Adrenal gland (tissue), 12 donors: ENCODE data around the gene BUB1B. TPM values are rescaled to one million over a fixed set of nuclear protein-coding genes. Genes with fewer than 3 reads are reported as not detected.
"Not testable (repeated sequence)": the region's sequence is repeated elsewhere in the genome, so short reads cannot be mapped to it uniquely, and the experiment has no call there.

Source experiments
- DNase-seq, 7 donors: peaks; one replicate each; pipeline ENCODE4 v3.0.0-alpha.2; 2019 to 2020
- H3K27ac ChIP-seq, 5 donors: fragments of 200-600 bp; sonication (generic) in 4 of 5; 1 replicate in 3 of 5; 2 replicates in 2 of 5; pipeline versions ENCODE4 v1.5.1 to v1.8.0; 2016 to 2020; ENCODE audit warnings: mild to moderate bottlenecking in 1 of 5
- H3K27me3 ChIP-seq: fragments of 200-600 bp; 2 replicates; pipeline ENCODE4 v1.8.0; 2021
- H3K36me3 ChIP-seq, 2 donors: fragments of 200-600 bp; replicated peaks in 1 of 2; 1 replicate in 1 of 2; 2 replicates in 1 of 2; pipeline versions ENCODE4 v1.5.1 to v1.8.0; 2018 to 2022
- H3K4me1 ChIP-seq, 2 donors: fragments of 200-600 bp; replicated peaks in 1 of 2; 1 replicate in 1 of 2; 2 replicates in 1 of 2; pipeline versions ENCODE4 v1.5.1 to v1.8.0; 2018 to 2021
- H3K4me3 ChIP-seq, 4 donors: fragments of 200-600 bp; sonication (generic) in 3 of 4; one replicate each; pipeline ENCODE4 v1.5.1; 2016 to 2018
- H3K9me3 ChIP-seq, 3 donors: fragments of 200-600 bp; sonication (generic) in 1 of 3; replicated peaks in 1 of 3; 1 replicate in 2 of 3; 2 replicates in 1 of 3; pipeline versions ENCODE4 v1.5.1 to v1.8.0; 2016 to 2021
- CTCF ChIP-seq, 6 experiments: fragments of 450-650 bp in 4 of 6; fragments of 200-600 bp in 2 of 6; sonication (generic) in 1 of 6; IDR thresholded peaks; 1 replicate in 5 of 6; 2 replicates in 1 of 6; pipeline versions ENCODE4 v1.5.1 to v1.8.0; 2016 to 2021; ENCODE audit warnings: antibody characterized with exemption in 6 of 6, mild to moderate bottlenecking in 2 of 6, moderate library complexity in 1 of 6
- POLR2A ChIP-seq, 2 donors: fragments of 450-650 bp; IDR thresholded peaks; one replicate each; pipeline ENCODE4 v1.6.1; 2017; ENCODE audit warnings: antibody characterized with exemption in 2 of 2, mild to moderate bottlenecking in 2 of 2, moderate library complexity in 1 of 2
- WGBS, 4 donors: extraction: QIAGEN DNeasy Blood & Tissue Kit in 2 of 4; methylation state at CpG; one replicate each; pipeline versions ENCODE4 v1.1.5 to v1.1.7; 2013 to 2017; 5-methylcytosine and 5-hydroxymethylcytosine counted together
- intact Hi-C, 2 donors: fragments of 100-400 bp; cut with DNase I; formaldehyde crosslinking; loops; one replicate each; pipeline versions ENCODE4 v1.14.1 to v1.15.0; 2022 to 2023
- polyA plus RNA-seq, 3 donors: library from polyadenylated mRNA; stranded (reverse); fragments of 200-250 nt in 2 of 3; fragments of 350-450 nt in 1 of 3; fragmentation: Illumina TruSeq in 1 of 3; extraction: RNeasy Lipid Tissue Mini Kit (QIAGEN cat#74804) in 1 of 3; gene quantifications; one replicate each; pipeline ENCODE4 v1.2.3, GENCODE V29; 2013 to 2014
- total RNA-seq, 9 donors: library from RNA; depleted of rRNA in 4 of 9; stranded (reverse); fragments of >200 nt in 4 of 9; fragments of 120-200 nt in 1 of 9; fragmentation: NEBNext Ultra II Directional in 1 of 9; extraction: Animal tissue kit (Norgen Biotek cat#: 25700) in 1 of 9; gene quantifications; one replicate each; pipeline versions ENCODE4 v1.1.0 to v1.2.4, GENCODE V29; 2013 to 2023
- donor health status: healthy with polysubstance abuse.
- donor health status: Bipolar disorder and iron deficiency.
- donor health status: DM: yes; HTN: yes; CAD: no.
- donor health status: DM: no; HTN: no; CAD: no.
- donor health status: DM: no; HTN: no; CAD: no.
- donor health status: DM: yes; HTN: yes; CAD: no.

BUB1B gene
- total and polyA plus RNA-seq, 12 donors = 0.81 to 13.7 (median 2.6) TPM

DNA sequence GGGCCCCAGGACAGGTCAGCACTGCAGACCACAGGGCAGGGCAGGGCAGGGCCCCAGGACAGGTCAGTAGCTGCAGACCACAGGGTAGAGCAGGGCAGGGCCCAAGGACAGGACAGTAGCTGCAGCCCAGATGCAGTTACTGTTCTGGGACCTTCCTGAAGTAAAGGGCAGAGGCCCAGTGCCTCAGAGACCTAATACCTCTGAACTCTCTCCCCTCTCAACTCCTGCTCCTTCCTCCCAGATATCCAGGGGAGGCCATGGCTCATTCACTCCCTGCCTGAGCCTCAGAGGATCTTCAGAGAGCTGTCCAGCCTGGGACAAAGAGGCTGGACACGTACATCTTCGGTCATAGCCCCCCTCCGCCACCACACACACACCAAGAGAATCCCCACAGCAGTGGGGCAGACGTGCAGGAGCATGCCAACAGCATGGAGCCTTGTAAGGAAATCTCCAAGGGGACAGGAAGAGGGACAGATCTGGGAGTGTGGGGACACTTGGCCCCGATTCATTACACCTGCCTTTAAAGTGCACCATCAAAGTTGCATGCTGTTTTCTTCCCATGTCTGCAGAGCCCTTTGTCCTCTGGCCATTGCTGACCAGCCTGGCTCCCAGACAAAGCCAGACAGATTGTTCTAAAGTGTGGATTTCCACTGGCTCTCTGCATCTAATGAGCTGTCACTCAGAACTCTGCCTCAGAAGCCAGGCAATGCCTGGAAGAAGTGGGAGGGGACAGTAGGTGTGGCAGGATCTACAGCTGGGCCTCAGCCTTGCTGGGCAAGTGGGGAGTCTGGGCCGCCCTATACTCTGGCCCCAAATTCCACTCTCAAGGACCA, 24.2 kb upstream of the BUB1B start:
- no peaks in the 10 kb centered on the region for H3K36me3 ChIP-seq
- intact Hi-C loops = no loop called here
- no peak overlapping the region for H3K4me3 ChIP-seq
- no peaks in the 10 kb centered on the region for H3K9me3 ChIP-seq
- H3K27ac ChIP-seq = no peak overlapping the region
- 79 to 90% (median 84%) methylated on average over 5 to 6 of the region's 6 CpGs for WGBS, 4 donors
- DNase-seq = no peak
- no peaks in the 10 kb centered on the region for H3K4me1 ChIP-seq
- no peaks in the 10 kb centered on the region for H3K27me3 ChIP-seq
- TF ChIP-seq POLR2A (IDR thresholded peaks at IDR 0.05) (no peak), CTCF (IDR thresholded peaks at IDR 0.05) (no peak)

- 82 to 95% (median 90%) methylated on average over 8 to 11 of the region's 11 CpGs for WGBS, 4 donors
- Histone ChIP-seq H3K27me3 (no peaks in the 10 kb centered on the region), H3K4me3 (no peak overlapping the region), H3K27ac (no peak overlapping the region), H3K4me1 (no peaks in the 10 kb centered on the region), H3K36me3 (no peaks in the 10 kb centered on the region), H3K9me3 (no peaks in the 10 kb centered on the region)
- intact Hi-C loops = no loop called here
- peak in 3 of 7 donors; percentile 1 to 26 (median 15) for DNase-seq
- TF ChIP-seq CTCF (IDR thresholded peaks at IDR 0.05) = no peak
Measured at GRCh38 chr15:40137303-40138200, 23.3 kb upstream of the BUB1B start.

- H3K27me3 ChIP-seq, H3K4me3 ChIP-seq, H3K4me1 ChIP-seq, H3K27ac ChIP-seq, H3K36me3 ChIP-seq, DNase-seq, intact Hi-C loops, H3K9me3 ChIP-seq: not testable (repeated sequence)
- WGBS, 4 donors = 52 to 84% (median 64%) methylated on average over 3 of the region's 3 CpGs
Measured at GRCh38 chr15:40138201-40138570, 22.7 kb upstream of the BUB1B start.

DNA sequence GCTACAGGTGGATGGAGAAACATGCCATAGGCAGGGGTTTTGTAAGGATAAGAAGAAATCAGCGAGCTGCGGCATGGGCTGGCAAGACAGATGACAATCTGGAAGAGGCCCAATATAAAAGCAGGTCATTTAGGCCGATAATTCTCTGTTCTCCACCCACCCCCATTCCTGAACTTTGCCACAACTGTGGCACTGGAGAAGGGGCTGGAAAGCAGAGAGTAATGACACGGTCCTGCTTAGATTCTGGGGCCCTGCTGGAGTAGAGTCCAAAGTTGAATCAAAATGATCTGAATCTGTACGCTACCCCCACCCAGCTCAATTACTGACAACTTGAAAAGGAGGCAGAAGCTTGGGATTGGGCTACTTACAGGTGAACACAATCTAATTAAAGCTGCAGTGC, 18.4 kb upstream of the BUB1B start:
- H3K4me3 ChIP-seq = no peak overlapping the region
- H3K4me1 ChIP-seq = no peaks in the 10 kb centered on the region
- H3K36me3 ChIP-seq = no peaks in the 10 kb centered on the region
- peak in 1 of 7 donors; percentile 9 for DNase-seq
- TF ChIP-seq POLR2A (IDR thresholded peaks at IDR 0.05) = no peak
- TF ChIP-seq CTCF (IDR thresholded peaks at IDR 0.05) = no peak
- 81 to 89% (median 82%) methylated on average over 5 of the region's 5 CpGs for WGBS, 4 donors
- H3K27ac ChIP-seq = no peak overlapping the region
- H3K9me3 ChIP-seq = no peaks in the 10 kb centered on the region
- intact Hi-C loops = no loop called here
- no peaks in the 10 kb centered on the region for H3K27me3 ChIP-seq
